Left lung (tissue), 10 donors: ENCODE measurements around the gene PAMR1. TPM values are rescaled to one million over a fixed set of nuclear protein-coding genes. Genes with fewer than 3 reads are reported as not detected.
"Not testable (repeated sequence)": the region's sequence is repeated elsewhere in the genome, so short reads cannot be mapped to it uniquely, and the experiment has no call there.

Experiments
- ATAC-seq: fragments of 200-7000 bp; cut with Tn5 transposase; one replicate; pipeline ENCODE4 v1.9.1; 2020; ENCODE audit warnings: moderate library complexity
- DNase-seq, 4 donors: peaks; one replicate each; pipeline ENCODE4 v3.0.0-alpha.2; 2013 to 2020
- H3K27ac ChIP-seq, 2 donors: fragments of 200-600 bp; sonication (generic) in 1 of 2; one replicate each; pipeline versions ENCODE4 v1.5.0 to v1.8.0; 2020 to 2021
- H3K27me3 ChIP-seq, 2 donors: fragments of 200-600 bp; sonication (generic) in 1 of 2; one replicate each; pipeline versions ENCODE4 v1.5.0 to v1.8.0; 2020 to 2021
- H3K36me3 ChIP-seq, 2 donors: fragments of 200-600 bp; sonication (generic) in 1 of 2; one replicate each; pipeline versions ENCODE4 v1.5.0 to v1.8.0; 2020 to 2021
- H3K4me1 ChIP-seq, 2 donors: fragments of 200-600 bp; one replicate each; pipeline ENCODE4 v1.8.0; 2021
- H3K4me3 ChIP-seq, 2 donors: fragments of 200-600 bp; sonication (generic) in 1 of 2; one replicate each; pipeline versions ENCODE4 v1.5.0 to v1.8.0; 2020 to 2021; ENCODE audit warnings: mild to moderate bottlenecking in 1 of 2
- H3K9me3 ChIP-seq, 2 donors: fragments of 200-600 bp; sonication (generic) in 1 of 2; one replicate each; pipeline versions ENCODE4 v1.5.0 to v1.8.0; 2020 to 2021
- CTCF ChIP-seq, 2 donors: fragments of 200-600 bp; sonication (generic) in 1 of 2; IDR thresholded peaks; one replicate each; pipeline versions ENCODE4 v1.5.0 to v1.8.0; 2021; ENCODE audit warnings: antibody characterized with exemption in 2 of 2
- intact Hi-C, 2 donors: fragments of 100-400 bp; cut with DNase I; formaldehyde crosslinking; loops; one replicate each; pipeline versions ENCODE4 v1.11.2 to v1.14.2; 2022
- polyA plus RNA-seq, 6 donors: library from polyadenylated mRNA; unstranded; fragments of 120-200 nt; gene quantifications; one replicate each; pipeline ENCODE4 v1.2.1, GENCODE V29; 2013; ENCODE audit not compliant: insufficient read length in 6 of 6
- total RNA-seq, 2 donors: library from RNA; stranded (reverse); fragmentation: NEBNext Ultra II Directional; extraction: Animal tissue kit (Norgen Biotek cat#: 25700); gene quantifications; one replicate each; pipeline ENCODE4 v1.2.1, GENCODE V29; 2021
- donor health status: DM: no; HTN: yes; CAD: no.
- donor health status: DM: no; HTN: no; CAD: no.

PAMR1 gene
- total and polyA plus RNA-seq, 8 donors: 0.65 to 14.4 (median 9.1) TPM

GRCh38 chr11:35550374-35551036 lies 25.1 kb upstream of the PAMR1 start:
- H3K4me1 ChIP-seq: no peaks in the 10 kb centered on the region
- peak; percentile 32 for ATAC-seq
- no peaks in the 10 kb centered on the region for H3K9me3 ChIP-seq
- H3K4me3 ChIP-seq: no peak overlapping the region
- H3K27ac ChIP-seq: no peak overlapping the region
- H3K36me3 ChIP-seq: no peaks in the 10 kb centered on the region
- no peak for DNase-seq
- intact Hi-C loops: no loop called here
- TF ChIP-seq CTCF (IDR thresholded peaks at IDR 0.05): no peak
- H3K27me3 ChIP-seq: peaks cover 0 to 7% of the 10 kb centered on the region in 2 donors

GRCh38 chr11:35549787-35550186 lies 24.4 kb upstream of the PAMR1 start:
- peak; percentile 93 for ATAC-seq
- Histone ChIP-seq H3K4me1 (no peaks in the 10 kb centered on the region), H3K9me3 (no peaks in the 10 kb centered on the region), H3K36me3 (no peaks in the 10 kb centered on the region), H3K4me3 (no peak overlapping the region), H3K27ac (no peak overlapping the region), H3K27me3 (peaks cover 0 to 7% of the 10 kb centered on the region in 2 donors)
- intact Hi-C loops: no loop called here
- no peak for TF ChIP-seq CTCF (IDR thresholded peaks at IDR 0.05)
- peak in 2 of 4 donors; percentile 60 to 62 for DNase-seq

GRCh38 chr11:35548925-35549561 lies 23.6 kb upstream of the PAMR1 start:
- no peak for ATAC-seq
- Histone ChIP-seq H3K36me3 (no peaks in the 10 kb centered on the region), H3K4me1 (no peaks in the 10 kb centered on the region), H3K9me3 (no peaks in the 10 kb centered on the region), H3K27ac (no peak overlapping the region), H3K27me3 (peaks cover 0 to 7% of the 10 kb centered on the region in 2 donors), H3K4me3 (no peak overlapping the region)
- no peak for DNase-seq
- intact Hi-C loops: no loop called here
- no peak for TF ChIP-seq CTCF (IDR thresholded peaks at IDR 0.05)

DNA sequence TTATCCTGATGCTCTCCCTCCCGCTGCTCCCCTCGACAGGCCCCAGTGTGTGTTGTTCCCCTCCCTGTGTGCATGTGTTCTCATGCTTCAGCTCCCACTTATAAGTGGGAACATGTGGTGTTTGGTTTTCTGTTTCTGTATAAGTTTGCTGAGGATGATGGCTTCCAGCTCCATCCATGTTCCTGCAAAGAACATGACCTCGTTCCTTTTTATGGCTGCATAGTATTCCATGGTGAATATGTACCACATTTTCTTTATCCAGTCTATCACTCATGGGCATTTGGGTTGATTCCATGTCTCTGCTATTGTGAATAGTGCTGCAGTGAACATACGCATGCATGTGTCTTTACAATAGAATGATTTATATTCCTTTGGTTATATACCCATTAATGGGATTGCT lies 22.6 kb upstream of the PAMR1 start:
- DNase-seq, H3K4me1 ChIP-seq, H3K9me3 ChIP-seq, intact Hi-C loops, H3K4me3 ChIP-seq, H3K27me3 ChIP-seq, H3K27ac ChIP-seq, H3K36me3 ChIP-seq, ATAC-seq: not testable (repeated sequence)

GRCh38 chr11:35546317-35546716 lies 20.9 kb upstream of the PAMR1 start:
- Histone ChIP-seq H3K27ac (no peak overlapping the region), H3K9me3 (no peaks in the 10 kb centered on the region), H3K4me3 (no peak overlapping the region), H3K4me1 (no peaks in the 10 kb centered on the region), H3K27me3 (peaks cover 0 to 7% of the 10 kb centered on the region in 2 donors), H3K36me3 (no peaks in the 10 kb centered on the region)
- no peak for DNase-seq
- no peak for ATAC-seq
- intact Hi-C loops: no loop called here
- TF ChIP-seq CTCF (IDR thresholded peaks at IDR 0.05): no peak
